ENCODE data around the gene TMSB4Y. TPM values are rescaled to one million over a fixed set of nuclear protein-coding genes. Genes with fewer than 3 reads are reported as not detected.

TMSB4Y gene
- total and polyA plus RNA-seq, 2 of the 4 experiments (the other 2 are of a cell fraction), result not detected

DNA sequence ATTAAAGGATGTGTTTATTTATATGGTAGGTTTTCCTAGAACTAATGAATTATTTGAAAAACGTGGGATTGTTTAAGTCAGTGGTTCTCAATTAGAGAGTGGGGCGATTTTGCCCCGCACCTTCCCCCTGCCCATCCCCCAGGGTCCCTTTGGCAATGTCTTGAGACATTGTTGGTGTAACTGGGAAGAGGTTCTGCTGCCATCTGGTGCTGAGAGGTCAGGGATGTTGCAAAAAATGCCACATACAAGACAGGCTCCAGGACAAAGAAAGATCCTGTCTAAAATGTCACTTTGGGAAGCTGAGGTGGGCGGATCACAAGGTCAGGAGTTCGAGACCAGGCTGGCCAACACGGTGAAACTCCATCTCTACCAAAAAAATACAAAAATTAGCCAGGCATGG, 25.8 kb downstream of the TMSB4Y start:
- Histone ChIP-seq H3K4ac (ENCODE audit: low read depth, low read length) (no peak overlapping the region), H3K79me1 (ENCODE audit: low read depth in 1 of 2, low read length in 2 of 2) (no peaks in the 10 kb centered on the region), H2BK20ac (ENCODE audit: low read depth, low read length) (no peak overlapping the region), H3K27me3 (ENCODE audit: control insufficient read depth, insufficient read depth, low read length) (no peaks in the 10 kb centered on the region), H3K9ac (ENCODE audit: low read depth, low read length) (no peak overlapping the region), H3K18ac (ENCODE audit: low read depth, low read length) (no peak overlapping the region), H3K9me3 (ENCODE audit: control insufficient read depth, insufficient read depth, low read length) (no peaks in the 10 kb centered on the region), H2AK9ac (replicated peaks; ENCODE audit: low read depth, low read length, poor library complexity) (no peak overlapping the region), H2BK5ac (ENCODE audit: low read depth, low read length, poor library complexity, severe bottlenecking) (no peak overlapping the region), H2AK5ac (ENCODE audit: low read depth, low read length) (no peak overlapping the region), H3K4me1 (ENCODE audit: control insufficient read depth, insufficient read depth, low read length) (no peaks in the 10 kb centered on the region), H3K23ac (ENCODE audit: low read depth, low read length) (no peak overlapping the region), H2BK15ac (ENCODE audit: low read depth, low read length) (no peak overlapping the region), H4K8ac (ENCODE audit: low read depth in 2 of 2, low read length in 2 of 2) (no peak overlapping the region), H2BK120ac (ENCODE audit: low read depth, low read length) (no peak overlapping the region), H3K56ac (ENCODE audit: extremely low read depth, insufficient read depth, low read length) (no peak overlapping the region), H3K14ac (replicated peaks; ENCODE audit: low read depth, low read length) (no peak overlapping the region), H3K27ac (ENCODE audit: insufficient read depth, low read length) (no peak overlapping the region), H4K20me1 (ENCODE audit: insufficient read depth, low read length) (no peaks in the 10 kb centered on the region), H4K5ac (ENCODE audit: low read depth, low read length) (no peak overlapping the region), H4K91ac (ENCODE audit: insufficient read depth, low read depth, low read length) (no peak overlapping the region), H3K4me2 (ENCODE audit: low read depth, low read length) (no peak overlapping the region), H3K9me1 (ENCODE audit: insufficient read depth, low read length) (no peaks in the 10 kb centered on the region), H3K4me3 (ENCODE audit: insufficient read depth, low read depth, low read length) (no peak overlapping the region), H3K36me3 (ENCODE audit: control insufficient read depth, insufficient read depth, low read length) (no peaks in the 10 kb centered on the region), H2AFZ (replicated peaks; ENCODE audit: low read length, poor library complexity) (no peak overlapping the region)
- no peak for ATAC-seq (ENCODE audit: low read depth)
- dilution Hi-C loops (cut with HindIII; ENCODE audit: low sequenced_read_pairs, unreplicated experiment) (no loop called here), in situ Hi-C loops (cut with MboI; ENCODE audit: low sequenced_read_pairs) (no loop called here), intact Hi-C loops (cut with micrococcal nuclease) (no loop called here)
- CTCF ChIA-PET, result no interaction called here
- no peak for TF ChIP-seq FOS (IDR thresholded peaks at IDR 0.05; ENCODE audit: low read depth, low read length)
- no peak for TF ChIP-seq RCOR1 (IDR thresholded peaks at IDR 0.05; ENCODE audit: insufficient replicate concordance, low read length)
- no peak for TF ChIP-seq NFE2L2 (IDR thresholded peaks at IDR 0.05; ENCODE audit: low read depth, low read length)
- TF ChIP-seq CTCF (conservative IDR thresholded peaks at IDR 0.05; ENCODE audit: low read depth, low read length), result no peak
- TF ChIP-seq POLR2A (IDR thresholded peaks at IDR 0.05; ENCODE audit: low read depth, low read length), result no peak
- TF ChIP-seq RAD21 (IDR thresholded peaks at IDR 0.05; ENCODE audit: low read length), result no peak
- TF ChIP-seq USF2 (IDR thresholded peaks at IDR 0.05; ENCODE audit: low read depth, low read length), result no peak
- TF ChIP-seq BHLHE40 (IDR thresholded peaks at IDR 0.05; ENCODE audit: low read depth, low read length), result no peak
- TF ChIP-seq RFX5 (IDR thresholded peaks at IDR 0.05; ENCODE audit: low read depth, low read length), result no peak
- no peak for TF ChIP-seq CHD1 (IDR thresholded peaks at IDR 0.05; ENCODE audit: low read depth, low read length)
- no peak for TF ChIP-seq CEBPB (IDR thresholded peaks at IDR 0.05; ENCODE audit: low read depth, low read length)
- TF ChIP-seq MAFK (IDR thresholded peaks at IDR 0.05; ENCODE audit: low read depth, low read length), result no peak
- DNase-seq, result no peak
- no CpG with 5 or more reads among the region's 6 CpGs for WGBS, 2 experiments (ENCODE audit: extremely low coverage in 2 of 2, insufficient read length in 1 of 2)
- no TSS peak for BruUV-seq (replicated peaks)
- POLR2A ChIA-PET (ENCODE audit: unreplicated experiment), result no interaction called here
